Liver (tissue), 9 donors: Measurements from ENCODE around the gene MLXIP. TPM values are rescaled to one million over a fixed set of nuclear protein-coding genes. Genes with fewer than 3 reads are reported as not detected.

Experiments used
- DNase-seq: peaks from one replicate; pipeline ENCODE4 v3.0.0-alpha.2; 2017; ENCODE audit warnings: low spot score
- H3K27ac ChIP-seq, 2 donors: one replicate each; pipeline ENCODE4 v1.7.0; 2013; ENCODE audit warnings: inconsistent platforms in 2 of 2, low read length in 2 of 2, control low read depth in 1 of 2, low read depth in 1 of 2, mild to moderate bottlenecking in 1 of 2
- H3K27me3 ChIP-seq, 4 donors: one replicate each; pipeline versions ENCODE4 v1.6.1 to v1.7.0; 2013; ENCODE audit warnings: low read length in 3 of 4, inconsistent platforms in 1 of 4, mild to moderate bottlenecking in 1 of 4, moderate library complexity in 1 of 4; ENCODE audit not compliant: control insufficient read depth in 4 of 4, insufficient read depth in 4 of 4
- H3K36me3 ChIP-seq, 4 donors: one replicate each; pipeline versions ENCODE4 v1.6.1 to v1.7.0; 2013; ENCODE audit warnings: low read length in 3 of 4, mild to moderate bottlenecking in 3 of 4, low read depth in 1 of 4, moderate library complexity in 1 of 4; ENCODE audit not compliant: control insufficient read depth in 4 of 4, insufficient read depth in 3 of 4
- H3K4me1 ChIP-seq, 4 donors: one replicate each; pipeline versions ENCODE4 v1.6.1 to v1.7.0; 2013; ENCODE audit warnings: low read length in 3 of 4, mild to moderate bottlenecking in 3 of 4, moderate library complexity in 1 of 4; ENCODE audit not compliant: control insufficient read depth in 4 of 4, insufficient read depth in 4 of 4
- H3K4me3 ChIP-seq, 3 donors: one replicate each; pipeline versions ENCODE4 v1.6.1 to v1.7.0; 2013; ENCODE audit warnings: low read length in 3 of 3, control low read depth in 1 of 3, low read depth in 1 of 3, mild to moderate bottlenecking in 1 of 3
- H3K9ac ChIP-seq, 2 donors: one replicate each; pipeline ENCODE4 v1.7.0; 2013; ENCODE audit warnings: low read length in 2 of 2, mild to moderate bottlenecking in 2 of 2, moderate library complexity in 2 of 2, control low read depth in 1 of 2, low read depth in 1 of 2
- H3K9me3 ChIP-seq, 4 donors: one replicate each; pipeline versions ENCODE4 v1.6.1 to v1.7.0; 2013; ENCODE audit warnings: low read length in 3 of 4; ENCODE audit not compliant: control insufficient read depth in 4 of 4
- ATF3 ChIP-seq: IDR thresholded peaks from 2 replicates; pipeline ENCODE4 v1.6.1; 2016; ENCODE audit warnings: antibody characterized with exemption
- EGR1 ChIP-seq, 2 donors: IDR thresholded peaks; 2 replicates each; pipeline ENCODE4 v1.6.1; 2016 to 2018; ENCODE audit warnings: antibody characterized with exemption in 2 of 2, low read depth in 2 of 2
- FOXA1 ChIP-seq: IDR thresholded peaks from 2 replicates; pipeline ENCODE4 v1.6.1; 2016; ENCODE audit warnings: antibody characterized with exemption
- GABPA ChIP-seq, 2 donors: IDR thresholded peaks in 1 of 2; conservative IDR thresholded peaks in 1 of 2; 2 replicates each; pipeline ENCODE4 v1.6.1; 2016; ENCODE audit warnings: antibody characterized with exemption in 2 of 2, mild to moderate bottlenecking in 1 of 2, moderate library complexity in 1 of 2
- HNF4A ChIP-seq, 2 donors: conservative IDR thresholded peaks; 2 replicates each; pipeline ENCODE4 v1.6.1; 2016; ENCODE audit warnings: antibody characterized with exemption in 2 of 2, mild to moderate bottlenecking in 2 of 2
- HNF4G ChIP-seq: IDR thresholded peaks from 2 replicates; pipeline ENCODE4 v1.6.1; 2016; ENCODE audit warnings: antibody characterized with exemption
- JUND ChIP-seq, 2 donors: IDR thresholded peaks; 2 replicates each; pipeline ENCODE4 v1.6.1; 2016; ENCODE audit warnings: antibody characterized with exemption in 2 of 2
- NR2F2 ChIP-seq: IDR thresholded peaks from 2 replicates; pipeline ENCODE4 v1.6.1; 2016; ENCODE audit warnings: antibody characterized with exemption
- RAD21 ChIP-seq, 2 donors: IDR thresholded peaks; 2 replicates each; pipeline ENCODE4 v1.6.1; 2016; ENCODE audit warnings: antibody characterized with exemption in 2 of 2, mild to moderate bottlenecking in 2 of 2
- REST ChIP-seq: IDR thresholded peaks from 2 replicates; pipeline ENCODE4 v1.6.1; 2016; ENCODE audit warnings: antibody characterized with exemption, mild to moderate bottlenecking
- RXRA ChIP-seq, 2 donors: IDR thresholded peaks; 2 replicates each; pipeline ENCODE4 v1.6.1; 2017 to 2018; ENCODE audit warnings: antibody characterized with exemption in 2 of 2, mild to moderate bottlenecking in 1 of 2
- SP1 ChIP-seq: IDR thresholded peaks from 2 replicates; pipeline ENCODE4 v1.6.1; 2018; ENCODE audit warnings: antibody characterized with exemption, mild to moderate bottlenecking
- TAF1 ChIP-seq: conservative IDR thresholded peaks from 2 replicates; pipeline ENCODE4 v1.6.1; 2016; ENCODE audit warnings: antibody characterized with exemption, mild to moderate bottlenecking
- YY1 ChIP-seq: IDR thresholded peaks from 2 replicates; pipeline ENCODE4 v1.6.1; 2016; ENCODE audit warnings: antibody characterized with exemption, mild to moderate bottlenecking
- WGBS: extraction: QIAGEN DNeasy Blood & Tissue Kit; methylation state at CpG from one replicate; pipeline ENCODE4 v1.1.7; 2013; 5-methylcytosine and 5-hydroxymethylcytosine counted together
- polyA plus RNA-seq, 2 donors: library from polyadenylated mRNA; stranded (reverse) in 1 of 2; unstranded in 1 of 2; fragments of 200-250 nt in 1 of 2; fragments of >200 nt in 1 of 2; fragmentation: Nextera tagmentation in 1 of 2; extraction: Ambion mirVana in 1 of 2; gene quantifications; one replicate each; pipeline versions ENCODE4 v1.2.1 to v1.2.3, GENCODE V29; 2013 to 2015
- total RNA-seq, 2 donors: library from RNA; depleted of rRNA; stranded (reverse); fragments of >200 nt; gene quantifications; one replicate each; pipeline ENCODE4 v1.2.3, GENCODE V29; 2014
- TF ChIP-seq, protein P1 (sequence below): fragments of 150-350 bp; IDR thresholded peaks from 2 replicates; pipeline ENCODE4 v1.5.1; 2017; ENCODE audit warnings: improper control_type of control experiment, low read depth, low read length; ENCODE audit not compliant: missing input control
- TF ChIP-seq, protein P2 (sequence below): IDR thresholded peaks from 2 replicates; pipeline ENCODE4 v1.6.1; 2016; ENCODE audit warnings: antibody characterized with exemption
- TF ChIP-seq, protein P3 (sequence below): IDR thresholded peaks from 2 replicates; pipeline ENCODE4 v1.6.1; 2016; ENCODE audit warnings: antibody characterized with exemption
- donor health status: healthy.
- donor health status: healthy.
- donor health status: healthy.
- donor health status: healthy.
- donor health status: healthy.

Gene MLXIP
- total and polyA plus RNA-seq, 4 donors, result 10.6 to 19.5 (median 11.0) TPM

DNA sequence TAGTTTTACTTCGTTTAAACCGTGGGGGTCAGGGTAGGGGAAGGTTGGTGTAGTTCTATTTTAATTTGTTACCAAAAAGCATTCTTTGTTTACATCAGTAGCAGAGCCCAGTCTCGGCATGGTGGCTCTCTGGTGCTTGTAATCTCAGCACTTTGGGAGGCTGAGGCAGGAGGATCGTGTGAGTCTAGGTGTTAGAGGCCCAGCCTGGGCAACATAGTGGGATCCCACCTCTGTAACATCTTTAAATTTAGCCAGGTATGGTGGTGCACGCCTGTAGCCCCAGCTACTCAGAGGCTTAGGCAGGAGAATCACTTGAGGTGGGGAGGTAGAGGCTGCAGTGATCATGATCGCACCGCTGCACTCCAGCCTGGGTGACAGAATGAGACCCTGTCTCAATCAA lies 106.5 kb downstream of the MLXIP start:
- no peaks in the 10 kb centered on the region for H3K27me3 ChIP-seq
- H3K27ac ChIP-seq, result peak overlapping the region; percentile 42 to 80
- H3K4me1 ChIP-seq, result peaks cover 5 to 17% (median 12%) of the 10 kb centered on the region in 4 donors
- DNase-seq, result no peak
- H3K9me3 ChIP-seq, result no peaks in the 10 kb centered on the region
- no peak overlapping the region for H3K4me3 ChIP-seq
- no peaks in the 10 kb centered on the region for H3K36me3 ChIP-seq
- H3K9ac ChIP-seq, result no peak overlapping the region
- 81% methylated on average over 7 of the region's 7 CpGs for WGBS
- TF ChIP-seq JUND (IDR thresholded peaks at IDR 0.05), result no peak
- TF ChIP-seq EGR1 (IDR thresholded peaks at IDR 0.05; ENCODE audit: low read depth in 2 of 2), result no peak
- TF ChIP-seq RXRA (IDR thresholded peaks at IDR 0.05), result no peak
- TF ChIP-seq GABPA (IDR thresholded peaks at IDR 0.05 in 1 of 2, conservative IDR thresholded peaks at IDR 0.05 in 1 of 2), result no peak

DNA sequence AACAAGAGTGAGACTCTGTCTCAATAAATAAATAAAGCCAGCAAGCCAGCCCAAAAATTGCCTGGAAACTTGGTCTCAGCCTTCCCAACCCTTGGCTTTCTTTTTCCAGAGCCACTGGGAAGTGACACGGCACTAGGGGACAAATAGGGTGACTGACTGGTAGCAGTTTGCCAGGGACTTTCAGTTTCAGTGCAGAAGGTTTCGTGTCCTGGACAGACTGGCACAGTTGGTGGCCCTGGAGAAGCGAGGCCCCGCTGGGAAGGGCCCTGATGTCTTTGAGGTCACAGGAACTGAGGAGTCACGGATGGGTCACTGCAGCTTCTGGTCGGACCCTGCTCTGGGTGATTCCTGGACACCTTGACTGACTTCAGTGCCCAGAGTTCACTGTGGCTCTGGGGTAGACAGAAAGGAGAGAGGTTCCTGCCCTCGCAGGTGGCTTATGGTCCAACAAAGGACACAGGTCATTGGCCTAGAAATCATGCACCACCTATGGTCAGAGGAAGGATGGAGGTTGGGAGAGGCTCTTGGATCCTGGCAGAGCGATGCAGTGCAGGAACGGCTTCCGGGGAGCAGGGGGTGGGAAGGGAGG lies 107.0 kb downstream of the MLXIP start:
- Histone ChIP-seq H3K9ac (no peak overlapping the region), H3K9me3 (no peaks in the 10 kb centered on the region), H3K36me3 (no peaks in the 10 kb centered on the region), H3K4me3 (peak overlapping the region in 1 of 3 donors; percentile 7), H3K27me3 (no peaks in the 10 kb centered on the region), H3K4me1 (peaks cover 5 to 17% (median 12%) of the 10 kb centered on the region in 4 donors), H3K27ac (peak overlapping the region; percentile 79 to 80)
- WGBS, result 38% methylated on average over 10 of the region's 10 CpGs
- TF ChIP-seq HNF4A (conservative IDR thresholded peaks at IDR 0.05) (peak; percentile 31 to 63), RAD21 (IDR thresholded peaks at IDR 0.05) (peak in 1 of 2 donors; percentile 16), EGR1 (IDR thresholded peaks at IDR 0.05; ENCODE audit: low read depth in 2 of 2) (no peak), HNF4G (no peak), JUND (IDR thresholded peaks at IDR 0.05) (no peak), GABPA (IDR thresholded peaks at IDR 0.05 in 1 of 2, conservative IDR thresholded peaks at IDR 0.05 in 1 of 2) (peak in 1 of 2 donors; percentile 11), REST (no peak), SP1 (peak; percentile 86), TAF1 (no peak), FOXA1 (no peak), RXRA (IDR thresholded peaks at IDR 0.05) (peak; percentile 85 to 92), NR2F2 (no peak), ATF3 (no peak), YY1 (peak; percentile 14)
- TF ChIP-seq, protein P1, sequence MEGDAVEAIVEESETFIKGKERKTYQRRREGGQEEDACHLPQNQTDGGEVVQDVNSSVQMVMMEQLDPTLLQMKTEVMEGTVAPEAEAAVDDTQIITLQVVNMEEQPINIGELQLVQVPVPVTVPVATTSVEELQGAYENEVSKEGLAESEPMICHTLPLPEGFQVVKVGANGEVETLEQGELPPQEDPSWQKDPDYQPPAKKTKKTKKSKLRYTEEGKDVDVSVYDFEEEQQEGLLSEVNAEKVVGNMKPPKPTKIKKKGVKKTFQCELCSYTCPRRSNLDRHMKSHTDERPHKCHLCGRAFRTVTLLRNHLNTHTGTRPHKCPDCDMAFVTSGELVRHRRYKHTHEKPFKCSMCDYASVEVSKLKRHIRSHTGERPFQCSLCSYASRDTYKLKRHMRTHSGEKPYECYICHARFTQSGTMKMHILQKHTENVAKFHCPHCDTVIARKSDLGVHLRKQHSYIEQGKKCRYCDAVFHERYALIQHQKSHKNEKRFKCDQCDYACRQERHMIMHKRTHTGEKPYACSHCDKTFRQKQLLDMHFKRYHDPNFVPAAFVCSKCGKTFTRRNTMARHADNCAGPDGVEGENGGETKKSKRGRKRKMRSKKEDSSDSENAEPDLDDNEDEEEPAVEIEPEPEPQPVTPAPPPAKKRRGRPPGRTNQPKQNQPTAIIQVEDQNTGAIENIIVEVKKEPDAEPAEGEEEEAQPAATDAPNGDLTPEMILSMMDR, result no peak
- TF ChIP-seq, protein P2, sequence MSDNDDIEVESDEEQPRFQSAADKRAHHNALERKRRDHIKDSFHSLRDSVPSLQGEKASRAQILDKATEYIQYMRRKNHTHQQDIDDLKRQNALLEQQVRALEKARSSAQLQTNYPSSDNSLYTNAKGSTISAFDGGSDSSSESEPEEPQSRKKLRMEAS, result no peak
- TF ChIP-seq, protein P3, sequence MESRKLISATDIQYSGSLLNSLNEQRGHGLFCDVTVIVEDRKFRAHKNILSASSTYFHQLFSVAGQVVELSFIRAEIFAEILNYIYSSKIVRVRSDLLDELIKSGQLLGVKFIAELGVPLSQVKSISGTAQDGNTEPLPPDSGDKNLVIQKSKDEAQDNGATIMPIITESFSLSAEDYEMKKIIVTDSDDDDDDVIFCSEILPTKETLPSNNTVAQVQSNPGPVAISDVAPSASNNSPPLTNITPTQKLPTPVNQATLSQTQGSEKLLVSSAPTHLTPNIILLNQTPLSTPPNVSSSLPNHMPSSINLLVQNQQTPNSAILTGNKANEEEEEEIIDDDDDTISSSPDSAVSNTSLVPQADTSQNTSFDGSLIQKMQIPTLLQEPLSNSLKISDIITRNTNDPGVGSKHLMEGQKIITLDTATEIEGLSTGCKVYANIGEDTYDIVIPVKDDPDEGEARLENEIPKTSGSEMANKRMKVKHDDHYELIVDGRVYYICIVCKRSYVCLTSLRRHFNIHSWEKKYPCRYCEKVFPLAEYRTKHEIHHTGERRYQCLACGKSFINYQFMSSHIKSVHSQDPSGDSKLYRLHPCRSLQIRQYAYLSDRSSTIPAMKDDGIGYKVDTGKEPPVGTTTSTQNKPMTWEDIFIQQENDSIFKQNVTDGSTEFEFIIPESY, result no peak
- no peak for DNase-seq
